IPS-15b (cell line): ENCODE results near the gene OLFML2B.

ENCODE experiments used
- H3K27me3 ChIP-seq: one replicate; pipeline ENCODE4 v1.6.1; 2013; ENCODE audit warnings: low read length; ENCODE audit not compliant: control insufficient read depth, insufficient read depth
- H3K36me3 ChIP-seq: one replicate; pipeline ENCODE4 v1.6.1; 2013; ENCODE audit warnings: low read length; ENCODE audit not compliant: control insufficient read depth, insufficient read depth
- H3K4me1 ChIP-seq: one replicate; pipeline ENCODE4 v1.6.1; 2013; ENCODE audit warnings: mild to moderate bottlenecking, low read length; ENCODE audit not compliant: control insufficient read depth, insufficient read depth
- H3K4me3 ChIP-seq: one replicate; pipeline ENCODE4 v1.5.1; 2013; ENCODE audit warnings: low read depth, low read length
- H3K9ac ChIP-seq: one replicate; pipeline ENCODE4 v1.6.1; 2013; ENCODE audit warnings: low read depth, mild to moderate bottlenecking, low read length
- H3K9me3 ChIP-seq: one replicate; pipeline ENCODE4 v1.6.1; 2013; ENCODE audit warnings: mild to moderate bottlenecking, low read length; ENCODE audit not compliant: control insufficient read depth, insufficient read depth

The OLFML2B gene

GRCh38 chr1:161933592-161934588 lies 89.8 kb downstream of the OLFML2B start:
- Histone ChIP-seq H3K9me3 (no peaks in the 10 kb centered on the region), H3K9ac (no peak overlapping the region), H3K36me3 (no peaks in the 10 kb centered on the region), H3K4me1 (no peaks in the 10 kb centered on the region), H3K4me3 (no peak overlapping the region), H3K27me3 (no peaks in the 10 kb centered on the region)
